22Rv1 (cell line): Measurements from ENCODE around the gene KCNT2.

Experiments
- CTCF ChIP-seq: fragments of 450-650 bp; IDR thresholded peaks from 2 replicates; pipeline ENCODE4 v1.5.1; 2017; ENCODE audit warnings: mild to moderate bottlenecking
- ZFX ChIP-seq: fragments of 450-650 bp; IDR thresholded peaks from 2 replicates; pipeline ENCODE4 v1.6.1; 2017; ENCODE audit warnings: antibody characterized with exemption, borderline replicate concordance

GRCh38 chr1:196559314-196559713 lies 48.9 kb downstream of the KCNT2 start:
- TF ChIP-seq CTCF (no peak), ZFX (no peak)
